DND-41 (cell line): Measurements from ENCODE around the gene KLF16.

ENCODE experiments used
- ATAC-seq: fragments of 200-7000 bp; cut with Tn5 transposase; 3 replicates; pipeline ENCODE4 v1.9.1; 2021; ENCODE audit warnings: low read depth; ENCODE audit not compliant: insufficient read depth
- DNase-seq: peaks from one replicate; pipeline ENCODE4 v3.0.0-alpha.2; 2020
- H2AFZ ChIP-seq: 2 replicates; pipeline ENCODE4 v1.6.0; 2012; ENCODE audit warnings: low read depth, low read length
- H3K27ac ChIP-seq: 2 replicates; pipeline ENCODE4 v1.5.1; 2012; ENCODE audit warnings: low read length, inconsistent platforms
- H3K27me3 ChIP-seq: fragments of 200-600 bp; sonication (generic); 2 replicates; pipeline ENCODE4 v1.6.0; 2012; ENCODE audit warnings: low read length, mild to moderate bottlenecking, inconsistent platforms; ENCODE audit not compliant: insufficient read depth, poor library complexity
- H3K36me3 ChIP-seq: 2 replicates; pipeline ENCODE4 v1.5.1; 2012; ENCODE audit warnings: low read length, inconsistent platforms; ENCODE audit not compliant: insufficient read depth
- H3K4me1 ChIP-seq: 2 replicates; pipeline ENCODE4 v1.5.1; 2012; ENCODE audit warnings: mild to moderate bottlenecking, low read length; ENCODE audit not compliant: insufficient read depth
- H3K4me2 ChIP-seq: 2 replicates; pipeline ENCODE4 v1.6.0; 2012; ENCODE audit warnings: mild to moderate bottlenecking, moderate library complexity, low read length, inconsistent platforms; ENCODE audit not compliant: insufficient read depth
- H3K4me3 ChIP-seq, 2 experiments: fragments of 200-600 bp in 1 of 2; shearing (Covaris generic) in 1 of 2; 2 replicates each; pipeline ENCODE4 v1.5.1; 2012 to 2016; ENCODE audit warnings: inconsistent platforms in 2 of 2, low read length in 2 of 2, mild to moderate bottlenecking in 2 of 2, low read depth in 1 of 2, moderate library complexity in 1 of 2
- H3K79me2 ChIP-seq: 2 replicates; pipeline ENCODE4 v1.6.0; 2012; ENCODE audit warnings: low read length, inconsistent platforms; ENCODE audit not compliant: insufficient read depth
- H3K9ac ChIP-seq: 2 replicates; pipeline ENCODE4 v1.6.0; 2012; ENCODE audit warnings: low read depth, mild to moderate bottlenecking, inconsistent platforms, low read length, moderate library complexity
- H3K9me3 ChIP-seq: 2 replicates; pipeline ENCODE4 v1.5.1; 2012; ENCODE audit warnings: low read length, moderate library complexity, mild to moderate bottlenecking, inconsistent platforms; ENCODE audit not compliant: insufficient read depth, severe bottlenecking
- H4K20me1 ChIP-seq: 2 replicates; pipeline ENCODE4 v1.6.0; 2012; ENCODE audit warnings: low read length; ENCODE audit not compliant: insufficient read depth
- CTCF ChIP-seq: IDR thresholded peaks from 2 replicates; pipeline ENCODE4 v1.5.1; 2012; ENCODE audit warnings: borderline replicate concordance, low read length, moderate library complexity, mild to moderate bottlenecking; ENCODE audit not compliant: poor library complexity, severe bottlenecking; ENCODE audit errors: extremely low read depth
- EZH2 ChIP-seq: IDR thresholded peaks from 3 replicates; pipeline ENCODE4 v1.6.1; 2012; ENCODE audit warnings: borderline replicate concordance, low read depth, mild to moderate bottlenecking, moderate library complexity, low read length, inconsistent platforms; ENCODE audit not compliant: severe bottlenecking

The KLF16 gene

GRCh38 chr19:1901940-1902404 is 38.6 kb upstream of the KLF16 start:
- DNase-seq: no peak
- Histone ChIP-seq H4K20me1 (no peaks in the 10 kb centered on the region), H3K36me3 (no peaks in the 10 kb centered on the region), H3K27me3 (no peaks in the 10 kb centered on the region), H3K79me2 (peaks cover 16% of the 10 kb centered on the region), H3K4me3 (no peak overlapping the region), H3K4me2 (no peak overlapping the region), H3K9ac (no peak overlapping the region), H3K27ac (no peak overlapping the region), H3K9me3 (no peaks in the 10 kb centered on the region), H3K4me1 (peaks cover 22% of the 10 kb centered on the region), H2AFZ (no peak overlapping the region)
- ATAC-seq: no peak
- TF ChIP-seq CTCF (no peak), EZH2 (no peak)

- H3K79me2 ChIP-seq: no peaks in the 10 kb centered on the region
- H2AFZ ChIP-seq: no peak overlapping the region
- no peaks in the 10 kb centered on the region for H3K36me3 ChIP-seq
- no peaks in the 10 kb centered on the region for H3K9me3 ChIP-seq
- no peaks in the 10 kb centered on the region for H3K27me3 ChIP-seq
- DNase-seq: no peak
- H3K9ac ChIP-seq: no peak overlapping the region
- H4K20me1 ChIP-seq: no peaks in the 10 kb centered on the region; the same call in 1 of the 2 replicates
- no peak for TF ChIP-seq CTCF
- no peak for TF ChIP-seq EZH2
- ATAC-seq: no peak
- no peak overlapping the region for H3K4me3 ChIP-seq
- H3K27ac ChIP-seq: no peak overlapping the region
- peaks cover 17% of the 10 kb centered on the region for H3K4me1 ChIP-seq
- H3K4me2 ChIP-seq: no peak overlapping the region
Observed at GRCh38 chr19:1896508-1896907, 33.1 kb upstream of the KLF16 start.

- H2AFZ ChIP-seq: no peak overlapping the region
- no peak overlapping the region for H3K9ac ChIP-seq
- no peaks in the 10 kb centered on the region for H3K79me2 ChIP-seq
- H3K27me3 ChIP-seq: no peaks in the 10 kb centered on the region
- H3K4me1 ChIP-seq: peaks cover 17% of the 10 kb centered on the region
- ATAC-seq (no peak), DNase-seq (no peak)
- TF ChIP-seq EZH2 (no peak), CTCF (no peak)
- H3K36me3 ChIP-seq: no peaks in the 10 kb centered on the region
- no peaks in the 10 kb centered on the region for H3K9me3 ChIP-seq
- H3K4me2 ChIP-seq: no peak overlapping the region
- no peaks in the 10 kb centered on the region; the same call in 1 of the 2 replicates for H4K20me1 ChIP-seq
- H3K27ac ChIP-seq: no peak overlapping the region
- H3K4me3 ChIP-seq: no peak overlapping the region
Observed at GRCh38 chr19:1893791-1894190, 30.4 kb upstream of the KLF16 start.

GRCh38 chr19:1889907-1890306 is 26.5 kb upstream of the KLF16 start:
- peaks cover 11% of the 10 kb centered on the region for H3K4me1 ChIP-seq
- no peak overlapping the region for H2AFZ ChIP-seq
- no peak overlapping the region for H3K4me3 ChIP-seq
- no peak overlapping the region for H3K9ac ChIP-seq
- H3K4me2 ChIP-seq: no peak overlapping the region
- TF ChIP-seq EZH2 (no peak), CTCF (no peak)
- H4K20me1 ChIP-seq: peaks cover 2% of the 10 kb centered on the region
- H3K27me3 ChIP-seq: no peaks in the 10 kb centered on the region
- no peaks in the 10 kb centered on the region for H3K9me3 ChIP-seq
- H3K27ac ChIP-seq: no peak overlapping the region
- ATAC-seq (no peak), DNase-seq (no peak)
- H3K79me2 ChIP-seq: peaks cover 2% of the 10 kb centered on the region
- no peaks in the 10 kb centered on the region for H3K36me3 ChIP-seq
